ENCODE measurements around the gene DCAF5.
"Not testable (repeated sequence)": the region's sequence is repeated elsewhere in the genome, so short reads cannot be mapped to it uniquely, and the experiment has no call there.

DCAF5 gene, protein sequence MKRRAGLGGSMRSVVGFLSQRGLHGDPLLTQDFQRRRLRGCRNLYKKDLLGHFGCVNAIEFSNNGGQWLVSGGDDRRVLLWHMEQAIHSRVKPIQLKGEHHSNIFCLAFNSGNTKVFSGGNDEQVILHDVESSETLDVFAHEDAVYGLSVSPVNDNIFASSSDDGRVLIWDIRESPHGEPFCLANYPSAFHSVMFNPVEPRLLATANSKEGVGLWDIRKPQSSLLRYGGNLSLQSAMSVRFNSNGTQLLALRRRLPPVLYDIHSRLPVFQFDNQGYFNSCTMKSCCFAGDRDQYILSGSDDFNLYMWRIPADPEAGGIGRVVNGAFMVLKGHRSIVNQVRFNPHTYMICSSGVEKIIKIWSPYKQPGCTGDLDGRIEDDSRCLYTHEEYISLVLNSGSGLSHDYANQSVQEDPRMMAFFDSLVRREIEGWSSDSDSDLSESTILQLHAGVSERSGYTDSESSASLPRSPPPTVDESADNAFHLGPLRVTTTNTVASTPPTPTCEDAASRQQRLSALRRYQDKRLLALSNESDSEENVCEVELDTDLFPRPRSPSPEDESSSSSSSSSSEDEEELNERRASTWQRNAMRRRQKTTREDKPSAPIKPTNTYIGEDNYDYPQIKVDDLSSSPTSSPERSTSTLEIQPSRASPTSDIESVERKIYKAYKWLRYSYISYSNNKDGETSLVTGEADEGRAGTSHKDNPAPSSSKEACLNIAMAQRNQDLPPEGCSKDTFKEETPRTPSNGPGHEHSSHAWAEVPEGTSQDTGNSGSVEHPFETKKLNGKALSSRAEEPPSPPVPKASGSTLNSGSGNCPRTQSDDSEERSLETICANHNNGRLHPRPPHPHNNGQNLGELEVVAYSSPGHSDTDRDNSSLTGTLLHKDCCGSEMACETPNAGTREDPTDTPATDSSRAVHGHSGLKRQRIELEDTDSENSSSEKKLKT

DNA sequence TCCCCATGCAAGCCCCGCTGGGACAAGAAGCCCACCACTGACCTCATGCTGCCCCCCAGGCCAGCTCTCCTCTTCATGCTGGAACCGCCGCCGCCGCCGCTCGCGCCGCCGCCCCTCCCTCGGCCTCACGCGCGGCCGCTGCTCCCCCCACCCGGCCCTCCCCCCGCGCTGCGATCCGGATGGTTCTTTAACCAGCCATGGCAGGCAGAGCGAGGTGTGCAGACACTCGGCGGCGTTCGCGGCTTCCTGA is at the start of gene DCAF5:
Gene DCAF5 (minus strand): TSS at position 218 of the 250 bp plus-strand sequence. CDS start 141 bp downstream, at position 77.
- TF ChIP-seq, protein P1, sequence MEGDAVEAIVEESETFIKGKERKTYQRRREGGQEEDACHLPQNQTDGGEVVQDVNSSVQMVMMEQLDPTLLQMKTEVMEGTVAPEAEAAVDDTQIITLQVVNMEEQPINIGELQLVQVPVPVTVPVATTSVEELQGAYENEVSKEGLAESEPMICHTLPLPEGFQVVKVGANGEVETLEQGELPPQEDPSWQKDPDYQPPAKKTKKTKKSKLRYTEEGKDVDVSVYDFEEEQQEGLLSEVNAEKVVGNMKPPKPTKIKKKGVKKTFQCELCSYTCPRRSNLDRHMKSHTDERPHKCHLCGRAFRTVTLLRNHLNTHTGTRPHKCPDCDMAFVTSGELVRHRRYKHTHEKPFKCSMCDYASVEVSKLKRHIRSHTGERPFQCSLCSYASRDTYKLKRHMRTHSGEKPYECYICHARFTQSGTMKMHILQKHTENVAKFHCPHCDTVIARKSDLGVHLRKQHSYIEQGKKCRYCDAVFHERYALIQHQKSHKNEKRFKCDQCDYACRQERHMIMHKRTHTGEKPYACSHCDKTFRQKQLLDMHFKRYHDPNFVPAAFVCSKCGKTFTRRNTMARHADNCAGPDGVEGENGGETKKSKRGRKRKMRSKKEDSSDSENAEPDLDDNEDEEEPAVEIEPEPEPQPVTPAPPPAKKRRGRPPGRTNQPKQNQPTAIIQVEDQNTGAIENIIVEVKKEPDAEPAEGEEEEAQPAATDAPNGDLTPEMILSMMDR (IDR thresholded peaks at IDR 0.05; ENCODE audit: low read depth, low read length): no peak
- peak within 1 kb of the TSS; percentile 84 for H3K4me3 ChIP-seq (ENCODE audit: low read depth, low read length)
- in situ Hi-C loops (cut with HindIII; ENCODE audit: low sequenced_read_pairs): no loop called here
- DNase-seq (ENCODE audit: low read depth, low spot score): peak; percentile 96

DNA sequence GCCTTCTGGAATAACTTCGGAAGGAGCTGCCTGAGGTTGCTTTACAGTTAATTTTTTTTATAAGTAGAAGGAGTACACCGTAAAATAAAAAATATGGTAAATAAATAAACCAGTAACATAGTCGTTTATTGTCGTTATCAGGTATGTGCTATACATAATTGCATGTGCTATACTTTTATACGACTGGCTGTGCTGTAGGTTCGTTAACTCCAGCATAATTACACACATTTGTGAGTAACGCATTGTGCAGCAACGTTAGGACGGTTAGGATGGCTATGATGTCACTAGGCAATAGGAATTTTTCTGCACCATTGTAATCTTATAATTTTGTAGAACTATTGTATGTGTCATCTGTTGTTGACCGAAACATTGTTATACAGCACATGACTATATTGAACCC is 46.9 kb upstream of the DCAF5 start:
- in situ Hi-C loops (cut with HindIII; ENCODE audit: low sequenced_read_pairs): no loop called here
- no peak overlapping the region for H3K4me3 ChIP-seq (ENCODE audit: low read depth, low read length)
- no peak for DNase-seq (ENCODE audit: low read depth, low spot score)
- TF ChIP-seq, protein P1 (IDR thresholded peaks at IDR 0.05; ENCODE audit: low read depth, low read length): no peak

DNA sequence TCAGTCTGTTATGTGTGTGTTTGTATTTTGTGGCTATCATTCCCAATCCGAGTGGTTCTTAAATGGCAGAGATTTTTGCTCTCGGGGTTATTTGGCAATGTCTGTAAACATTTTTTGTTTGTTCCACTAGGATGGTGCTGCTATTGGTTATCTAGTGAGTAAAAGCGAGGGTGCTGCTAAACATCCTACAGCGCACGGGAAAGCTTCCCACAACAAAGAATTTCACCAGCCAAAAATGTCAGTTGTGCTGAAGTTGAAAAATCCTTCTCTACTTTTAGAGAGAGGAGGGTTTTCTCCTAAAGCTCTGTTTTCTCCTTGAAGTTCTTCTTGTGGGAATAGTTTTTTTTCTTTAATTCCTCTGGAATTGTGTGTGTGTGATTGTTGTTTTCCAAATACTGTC is 40.8 kb upstream of the DCAF5 start:
- H3K4me3 ChIP-seq (ENCODE audit: low read depth, low read length): no peak overlapping the region
- TF ChIP-seq, protein P1 (IDR thresholded peaks at IDR 0.05; ENCODE audit: low read depth, low read length): no peak
- in situ Hi-C loops (cut with HindIII; ENCODE audit: low sequenced_read_pairs): no loop called here
- no peak for DNase-seq (ENCODE audit: low read depth, low spot score)

DNA sequence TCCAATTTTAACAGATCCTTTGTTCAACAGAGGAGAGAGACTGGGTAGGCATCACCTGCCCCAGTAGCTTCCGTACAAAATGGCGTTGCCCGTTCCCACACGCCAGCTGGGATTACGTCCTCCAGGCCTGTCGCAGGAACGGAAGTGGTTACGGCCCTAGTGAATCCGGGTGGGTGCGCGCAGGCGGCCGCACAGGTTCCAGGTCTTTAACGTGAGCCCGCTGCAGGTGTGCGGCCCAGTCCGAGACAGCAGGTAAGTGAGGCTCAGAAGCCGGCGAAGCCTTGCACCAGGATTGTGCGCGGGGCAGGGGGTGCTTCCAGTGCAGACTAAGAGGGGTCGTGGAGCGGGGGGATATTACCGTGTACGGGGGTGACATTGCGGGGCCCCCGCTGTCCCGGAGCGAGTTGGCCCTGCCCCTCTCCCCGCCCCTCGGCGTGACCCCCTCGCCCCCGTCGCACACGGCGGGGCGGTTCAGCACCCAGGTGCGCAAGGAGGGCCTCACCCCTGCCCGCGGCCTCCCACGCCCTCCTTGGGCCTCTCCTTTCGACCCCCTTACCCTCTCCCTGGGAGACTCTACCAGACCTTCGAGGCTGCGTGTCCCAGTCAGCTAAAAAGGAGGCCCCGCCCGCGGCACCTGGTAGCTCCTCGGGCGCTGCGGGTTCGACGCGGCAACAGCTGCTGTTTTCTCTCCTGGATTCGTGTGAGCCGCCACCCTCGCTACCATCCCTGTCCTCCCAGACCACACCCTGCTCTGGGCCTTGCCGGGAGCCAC is 38.6 kb upstream of the DCAF5 start, which contains the start of gene EXD2:
Gene EXD2 (plus strand): TSS at position 159 of the 772 bp plus-strand sequence. CDS start 17,973 bp downstream, outside the sequence.
- in situ Hi-C loops (cut with HindIII; ENCODE audit: low sequenced_read_pairs): no loop called here
- DNase-seq (ENCODE audit: low read depth, low spot score): peak; percentile 81
- TF ChIP-seq, protein P1 (IDR thresholded peaks at IDR 0.05; ENCODE audit: low read depth, low read length): no peak
- H3K4me3 ChIP-seq (ENCODE audit: low read depth, low read length): peak within 1 kb of the TSS; percentile 94

DNA sequence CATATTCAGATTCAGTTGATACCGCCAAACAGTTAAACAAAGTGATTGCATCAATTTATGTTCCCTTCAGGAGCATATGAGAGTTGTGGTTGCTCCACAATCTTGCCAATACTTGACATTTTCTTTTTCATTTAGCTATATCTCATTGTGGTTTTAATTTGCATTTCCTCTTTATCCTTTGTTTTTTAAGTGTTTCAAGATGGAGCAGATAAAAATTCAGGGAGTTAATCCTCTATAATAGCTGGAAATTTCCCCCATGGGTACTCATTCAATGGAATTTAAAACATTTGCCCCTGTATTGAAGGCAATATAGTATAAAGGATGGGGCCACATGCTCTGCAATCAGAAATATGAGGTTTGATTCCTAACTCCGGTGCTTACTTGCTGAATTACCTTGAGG is 37.3 kb upstream of the DCAF5 start:
- no peak overlapping the region for H3K4me3 ChIP-seq (ENCODE audit: low read depth, low read length)
- TF ChIP-seq, protein P1 (IDR thresholded peaks at IDR 0.05; ENCODE audit: low read depth, low read length): no peak
- in situ Hi-C loops (cut with HindIII; ENCODE audit: low sequenced_read_pairs): no loop called here
- no peak for DNase-seq (ENCODE audit: low read depth, low spot score)

DNA sequence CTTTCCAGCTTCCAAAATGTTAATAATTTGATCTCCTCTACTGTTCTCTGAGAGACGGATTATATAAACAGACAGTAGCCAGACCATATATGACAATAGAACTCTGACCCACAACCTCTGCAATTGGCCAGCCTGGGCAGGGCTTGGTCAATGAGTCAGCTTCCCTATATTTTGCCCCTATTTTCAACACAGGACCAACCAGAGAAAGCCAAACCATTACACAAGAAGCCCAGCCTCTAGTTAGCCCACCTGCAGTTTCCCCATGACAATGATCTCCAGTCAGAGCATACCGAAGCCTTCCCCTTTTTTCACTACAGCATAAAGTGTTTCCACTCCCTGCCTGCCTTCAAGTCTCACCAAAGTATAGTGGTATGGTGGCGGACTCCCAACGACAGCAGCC is 30.8 kb upstream of the DCAF5 start:
- in situ Hi-C loops (cut with HindIII; ENCODE audit: low sequenced_read_pairs): no loop called here
- no peak overlapping the region for H3K4me3 ChIP-seq (ENCODE audit: low read depth, low read length)
- DNase-seq (ENCODE audit: low read depth, low spot score): peak; percentile 32
- TF ChIP-seq, protein P1 (IDR thresholded peaks at IDR 0.05; ENCODE audit: low read depth, low read length): no peak

DNA sequence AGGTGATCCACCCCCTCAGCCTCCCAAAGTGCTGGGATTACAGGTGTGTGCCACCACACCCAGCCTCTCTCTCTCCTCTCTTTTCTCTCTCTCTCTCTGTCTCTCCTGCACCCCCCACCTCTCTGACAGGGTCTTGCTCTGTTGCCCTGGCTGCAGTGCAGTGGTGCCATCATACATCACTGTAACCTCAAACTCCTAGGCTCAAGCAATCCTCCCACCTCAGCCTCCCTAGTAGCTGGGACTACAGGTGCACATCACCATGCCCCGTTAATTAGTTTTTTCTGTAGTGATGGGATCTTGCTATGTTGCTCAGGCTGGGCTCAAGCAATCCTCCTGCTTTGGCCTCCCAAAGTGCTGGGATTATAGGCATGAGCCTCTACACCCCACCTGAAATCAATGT is 29.7 kb upstream of the DCAF5 start:
- in situ Hi-C loops (cut with HindIII; ENCODE audit: low sequenced_read_pairs); H3K4me3 ChIP-seq (ENCODE audit: low read depth, low read length); DNase-seq (ENCODE audit: low read depth, low spot score): not testable (repeated sequence)
